K562 (cell line): ENCODE data around the gene AFF1. TPM values are rescaled to one million over a fixed set of nuclear protein-coding genes. Genes with fewer than 3 reads are reported as not detected.

ENCODE experiments used
- ATAC-seq: fragments of 200-7000 bp; cut with Tn5 transposase; 3 replicates; pipeline ENCODE4 v1.9.1; 2020; ENCODE audit warnings: moderate library complexity
- BruUV-seq: library from RNA; stranded (reverse); fragments of 400-500 nt; replicated peaks from 2 replicates; lab custom pipeline; 2021; lab: Mats Ljungman, UMichigan
- CTCF ChIA-PET: fragments of 300-600 bp; formaldehyde crosslinking; extraction: SDS; loops from one replicate; lab custom pipeline; 2021; ENCODE audit warnings: low intra/inter-chr PET ratio; lab: Yijun Ruan, JAX
- POLR2A ChIA-PET: fragments of 300-600, 350-650 bp; sonication (Branson Sonifier 250); formaldehyde crosslinking; extraction: SDS; loops from one replicate; lab custom pipeline; 2021; ENCODE audit warnings: antibody characterized with exemption, inconsistent platforms; lab: Yijun Ruan, JAX
- DNase-seq, 4 experiments: peaks; one replicate each; pipeline versions ENCODE4 v3.0.0 to v3.0.0-alpha.2; 2011 to 2018; ENCODE audit warnings: low spot score in 3 of 4, mixed read lengths in 3 of 4; ENCODE audit errors: extremely low read depth in 1 of 4
- FAIRE-seq: peaks from 2 replicates; lab custom pipeline; 2011; peaks lifted over from hg19 to GRCh38; lab: Jason Lieb, UNC
- H2AFZ ChIP-seq: 2 replicates; pipeline ENCODE4 v1.6.0; 2011; ENCODE audit warnings: low read depth, low read length, control low read depth, inconsistent platforms
- H3K27ac ChIP-seq: fragments of 200-600 bp; 3 replicates; pipeline ENCODE4 v1.8.0; 2011; ENCODE audit warnings: low read depth, mild to moderate bottlenecking, control low read depth, inconsistent platforms, low read length, moderate library complexity, mixed read lengths; ENCODE audit errors: extremely low read depth
- H3K27me3 ChIP-seq, 2 experiments: fragments of 300-600 bp in 1 of 2; 2 replicates in 1 of 2; 3 replicates in 1 of 2; pipeline versions ENCODE4 v1.6.0 to v1.8.0; 2011; ENCODE audit warnings: inconsistent platforms in 2 of 2, low read length in 2 of 2, mild to moderate bottlenecking in 1 of 2, mixed read lengths in 1 of 2, moderate library complexity in 1 of 2; ENCODE audit not compliant: control insufficient read depth in 2 of 2, insufficient read depth in 2 of 2
- H3K36me3 ChIP-seq: fragments of 300-600 bp; 3 replicates; pipeline ENCODE4 v1.8.0; 2011; ENCODE audit warnings: mild to moderate bottlenecking, low read length, inconsistent platforms; ENCODE audit not compliant: control insufficient read depth, insufficient read depth
- H3K4me1 ChIP-seq, 2 experiments: fragments of 200-600 bp in 1 of 2; replicated peaks in 1 of 2; 2 replicates in 1 of 2; 3 replicates in 1 of 2; pipeline versions ENCODE4 v1.5.1 to v1.8.0; 2011; ENCODE audit warnings: inconsistent platforms in 2 of 2, low read length in 2 of 2, mild to moderate bottlenecking in 1 of 2, mixed read lengths in 1 of 2, moderate library complexity in 1 of 2; ENCODE audit not compliant: control insufficient read depth in 2 of 2, insufficient read depth in 2 of 2
- H3K4me2 ChIP-seq: 2 replicates; pipeline ENCODE4 v1.6.1; 2011; ENCODE audit warnings: low read length, control low read depth, inconsistent platforms, mixed read lengths; ENCODE audit not compliant: insufficient read depth
- H3K4me3 ChIP-seq: fragments of 200-600 bp; sonication (generic), shearing (Covaris generic); 2 replicates; pipeline ENCODE4 v1.5.1; 2016; ENCODE audit warnings: control low read depth, inconsistent platforms
- H3K79me2 ChIP-seq: fragments of 200-600 bp; 3 replicates; pipeline ENCODE4 v1.8.0; 2011; ENCODE audit warnings: low read length, inconsistent platforms; ENCODE audit not compliant: control insufficient read depth, insufficient read depth
- H3K9ac ChIP-seq, 2 experiments: 2 replicates each; pipeline versions ENCODE4 v1.6.0 to v1.6.1; 2011; ENCODE audit warnings: low read depth in 2 of 2, low read length in 2 of 2, control low read depth in 1 of 2, inconsistent platforms in 1 of 2, mild to moderate bottlenecking in 1 of 2, mixed read lengths in 1 of 2; ENCODE audit not compliant: insufficient read depth in 1 of 2
- H3K9me1 ChIP-seq: one replicate; pipeline ENCODE4 v1.6.0; 2011; ENCODE audit warnings: inconsistent platforms, mild to moderate bottlenecking, low read length, moderate library complexity; ENCODE audit not compliant: control insufficient read depth, insufficient read depth
- H3K9me3 ChIP-seq: replicated peaks from 2 replicates; pipeline ENCODE4 v1.5.1; 2011; ENCODE audit warnings: low read depth, low read length, inconsistent platforms; ENCODE audit not compliant: control insufficient read depth, insufficient read depth
- H4K20me1 ChIP-seq: replicated peaks from 2 replicates; pipeline ENCODE4 v1.6.1; 2011; ENCODE audit warnings: low read length, inconsistent platforms, mixed read lengths; ENCODE audit not compliant: control insufficient read depth, insufficient read depth
- CEBPB ChIP-seq: fragments of 450-650 bp; IDR thresholded peaks from 2 replicates; pipeline ENCODE4 v1.6.1; 2016; ENCODE audit warnings: missing genetic modification characterization, missing compliant biosample characterization
- CEBPG ChIP-seq, 3 experiments: fragments of 200-800 bp in 1 of 3; sonication (Bioruptor generic) in 1 of 3; sonication (generic) in 1 of 3; formaldehyde crosslinking in 1 of 3; IDR thresholded peaks in 2 of 3; conservative IDR thresholded peaks in 1 of 3; 2 replicates each; pipeline versions ENCODE4 v1.6.1 to v1.8.0; 2016 to 2022; ENCODE audit warnings: missing compliant biosample characterization in 2 of 3, missing genetic modification characterization in 2 of 3, mild to moderate bottlenecking in 1 of 3, missing genetic modification reagents in 1 of 3
- ZNF311 ChIP-seq: fragments of 250-450 bp; sonication (Bioruptor Pico); IDR thresholded peaks from 2 replicates; pipeline ENCODE4 v1.4.0; 2020; ENCODE audit warnings: mild to moderate bottlenecking, moderate library complexity
- WGBS: fragments of 100-300 bp; shearing (Covaris generic); methylation state at CpG from one replicate; pipeline ENCODE4 v1.1.6; 2016; ENCODE audit warnings: low coverage, mixed read lengths; ENCODE audit not compliant: insufficient coverage; ENCODE audit errors: missing lambda C conversion rate; 5-methylcytosine and 5-hydroxymethylcytosine counted together
- in situ Hi-C: fragments of 300-500 bp; cut with MboI; formaldehyde crosslinking; loops from 4 replicates; pipeline ENCODE4 v1.15.0; 2018; ENCODE audit warnings: inconsistent platforms, mixed read lengths
- intact Hi-C: fragments of 100-400 bp; cut with micrococcal nuclease; formaldehyde crosslinking; loops from 2 replicates; pipeline ENCODE4 v1.14.2; 2022
- polyA plus RNA-seq, 8 experiments: library from polyadenylated mRNA; depleted of rRNA in 4 of 8; stranded (reverse) in 5 of 8; unstranded in 3 of 8; fragments of >200 nt; fragmentation: Nextera tagmentation in 2 of 8; fragmentation: Illumina TruSeq in 1 of 8; extraction: Ambion mirVana in 2 of 8; extraction: Trizol in 1 of 8; gene quantifications; 2 replicates each; pipeline versions ENCODE4 v1.2.1 to v1.2.3, GENCODE V29; 2011 to 2014; ENCODE audit warnings: inconsistent platforms in 1 of 8, missing spikeins in 1 of 8
- total RNA-seq, 7 experiments: library from RNA; depleted of rRNA in 6 of 7; stranded (reverse); fragments of >200 nt in 6 of 7; fragmentation: Illumina TruSeq in 2 of 7; extraction: Trizol in 2 of 7; gene quantifications; 2 replicates each; pipeline versions ENCODE4 v1.2.1 to v1.2.3, GENCODE V29; 2011 to 2021; ENCODE audit warnings: low replicate concordance in 1 of 7
- TF ChIP-seq, protein P1 (sequence below), 2 experiments: fragments of 450-650 bp in 1 of 2; sonication (generic) in 1 of 2; formaldehyde crosslinking in 1 of 2; IDR thresholded peaks in 1 of 2; conservative IDR thresholded peaks in 1 of 2; 2 replicates each; pipeline versions ENCODE4 v1.6.1 to v1.8.1; 2016 to 2023; ENCODE audit warnings: mild to moderate bottlenecking in 2 of 2, moderate library complexity in 2 of 2, inconsistent platforms in 1 of 2, missing genetic modification reagents in 1 of 2

The AFF1 gene
- total and polyA plus RNA-seq, 9 of the 15 experiments (the other 6 are each of a cell fraction or from before 2014, with no cell fraction given): 4.1 to 47.5 (median 17.2) TPM

DNA sequence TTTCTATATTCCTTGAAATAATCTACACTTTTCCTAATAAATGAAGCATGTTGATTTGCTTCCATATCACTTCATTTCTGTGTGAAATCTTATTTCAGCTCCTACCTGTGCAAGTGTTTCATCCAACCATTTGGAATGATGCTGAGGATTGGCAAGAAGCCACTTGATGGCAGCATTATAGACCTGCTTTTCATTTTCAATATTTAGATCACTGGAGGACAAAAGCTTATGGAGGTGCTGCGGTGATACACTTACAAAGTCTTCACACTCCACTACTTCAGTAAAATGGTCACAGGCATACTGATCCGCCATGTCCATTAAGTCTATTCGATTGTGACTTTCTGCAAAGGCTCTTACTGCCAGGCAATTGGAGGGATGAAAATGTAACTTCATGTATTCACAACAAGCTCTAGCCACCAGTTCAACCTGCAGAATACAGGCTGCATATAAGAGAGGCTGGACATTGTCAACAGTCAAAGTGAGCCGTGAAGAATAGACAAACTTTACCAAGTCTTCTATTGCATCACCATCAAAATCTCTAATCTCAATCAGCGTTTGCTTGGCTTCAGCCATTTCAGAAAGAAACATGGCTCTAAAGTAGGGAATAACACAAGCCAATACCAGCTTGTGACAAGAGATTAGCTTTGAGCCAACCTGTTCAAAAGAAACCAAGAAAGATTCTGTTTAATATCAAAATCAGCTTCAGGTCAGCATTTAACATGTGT is 250.5 kb downstream of the AFF1 start:
- TF ChIP-seq CEBPG (CRISPR knock-in tag; IDR thresholded peaks at IDR 0.05) (no peak), CEBPG (tag; conservative IDR thresholded peaks at IDR 0.05 in 1 of 2, IDR thresholded peaks at IDR 0.05 in 1 of 2) (peak; percentile 71 to 83), ZNF311 (CRISPR knock-in tag) (no peak), CEBPB (tag) (peak; percentile 79)
- TF ChIP-seq, protein P1, sequence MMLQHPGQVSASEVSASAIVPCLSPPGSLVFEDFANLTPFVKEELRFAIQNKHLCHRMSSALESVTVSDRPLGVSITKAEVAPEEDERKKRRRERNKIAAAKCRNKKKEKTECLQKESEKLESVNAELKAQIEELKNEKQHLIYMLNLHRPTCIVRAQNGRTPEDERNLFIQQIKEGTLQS (IDR thresholded peaks at IDR 0.05): peak; percentile 85
- TF ChIP-seq, protein P1 (CRISPR knock-in tag; conservative IDR thresholded peaks at IDR 0.05): no peak
- TF ChIP-seq, all 486 proteins: peak for 3
- no peak overlapping the region for H3K9ac ChIP-seq
- H3K36me3 ChIP-seq: no peaks in the 10 kb centered on the region
- ChIA-PET CTCF (no interaction called here), POLR2A (interaction anchor here (0.9 kb wide), 1 partner anchor 15 kb away, joined by 3 read pairs; no protein-coding TSS in a partner anchor)
- H3K9me3 ChIP-seq: no peaks in the 10 kb centered on the region
- BruUV-seq: no TSS peak
- no peaks in the 10 kb centered on the region; a peak in 2 of 5 replicates for H3K4me1 ChIP-seq
- H3K4me3 ChIP-seq: no peak overlapping the region
- H4K20me1 ChIP-seq: no peaks in the 10 kb centered on the region
- no peak overlapping the region for H2AFZ ChIP-seq
- H3K4me2 ChIP-seq: no peak overlapping the region
- no peak; the same call in 1 of the 3 replicates for ATAC-seq
- WGBS: 67% methylated on average over 5 of the region's 5 CpGs
- H3K27ac ChIP-seq: no peak overlapping the region
- no peaks in the 10 kb centered on the region for H3K27me3 ChIP-seq
- intact Hi-C loops (no loop called here), in situ Hi-C loops (no loop called here)
- peak; percentile 32 for FAIRE-seq
- H3K9me1 ChIP-seq: no peaks in the 10 kb centered on the region
- 0 out of 3 replicates have a peak, but pooled peaks cover 5% of the 10 kb centered on the region for H3K79me2 ChIP-seq
- DNase-seq: no peak
